ENCODE measurements around the gene NTPCR. TPM values are rescaled to one million over a fixed set of nuclear protein-coding genes. Genes with fewer than 3 reads are reported as not detected.
"Not testable (repeated sequence)": the region's sequence is repeated elsewhere in the genome, so short reads cannot be mapped to it uniquely, and the experiment has no call there.

NTPCR gene
- polyA plus RNA-seq, 3 donors = 56.2 to 74.5 (median 71.6) TPM

DNA sequence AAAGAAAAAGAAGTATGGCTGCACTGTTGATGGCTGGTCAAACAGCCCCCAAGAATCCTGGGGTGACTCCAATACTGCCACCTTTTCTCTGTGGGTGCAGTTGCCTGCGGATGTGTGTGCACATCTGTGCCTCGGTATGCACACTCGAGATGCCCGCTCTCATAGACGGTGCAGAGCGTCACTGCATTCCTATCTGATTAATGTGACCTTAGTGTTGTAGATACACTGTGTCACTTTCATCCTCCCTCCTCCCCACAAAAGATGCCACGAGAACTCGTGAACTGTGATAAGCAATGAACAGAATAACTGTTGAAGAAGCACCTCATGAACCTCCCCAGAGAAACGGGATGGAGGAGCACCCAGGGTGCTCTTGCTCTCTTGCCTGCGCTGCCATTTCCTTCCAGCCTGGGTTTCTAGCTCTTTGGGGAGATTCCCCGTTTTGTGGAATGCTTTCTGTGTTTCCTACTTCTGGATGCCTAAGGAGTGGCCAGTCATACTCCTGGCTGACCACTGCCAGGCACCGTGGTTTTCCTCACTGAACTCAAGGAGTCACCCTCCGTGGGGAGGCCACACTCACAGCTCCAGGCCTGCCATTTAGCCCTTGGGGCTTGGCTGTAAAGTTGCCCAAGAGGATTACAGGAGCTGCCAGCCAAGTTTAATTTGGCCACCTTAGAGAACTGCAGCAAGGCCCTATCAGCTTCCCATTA is 32.0 kb downstream of the NTPCR start:
- no peak for DNase-seq

DNA sequence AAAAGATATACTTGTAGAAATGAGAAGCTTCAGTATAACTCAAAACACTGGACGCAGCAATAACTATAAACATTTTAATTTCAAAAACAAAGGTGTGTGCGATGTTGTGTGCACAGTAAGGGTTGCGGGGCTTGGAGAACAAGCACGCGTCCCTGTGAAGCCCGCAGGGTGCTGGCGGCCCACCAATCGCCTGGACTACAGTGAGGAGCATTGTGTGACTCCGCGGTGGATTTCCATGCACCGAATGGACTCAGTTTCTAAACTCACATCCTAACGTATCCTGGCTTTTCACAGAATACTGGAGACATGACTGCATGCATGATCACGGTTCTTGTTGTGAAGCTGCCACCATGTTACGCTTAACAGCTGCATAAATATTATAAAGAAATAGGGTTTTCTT is 33.0 kb downstream of the NTPCR start:
- no peak for DNase-seq

DNA sequence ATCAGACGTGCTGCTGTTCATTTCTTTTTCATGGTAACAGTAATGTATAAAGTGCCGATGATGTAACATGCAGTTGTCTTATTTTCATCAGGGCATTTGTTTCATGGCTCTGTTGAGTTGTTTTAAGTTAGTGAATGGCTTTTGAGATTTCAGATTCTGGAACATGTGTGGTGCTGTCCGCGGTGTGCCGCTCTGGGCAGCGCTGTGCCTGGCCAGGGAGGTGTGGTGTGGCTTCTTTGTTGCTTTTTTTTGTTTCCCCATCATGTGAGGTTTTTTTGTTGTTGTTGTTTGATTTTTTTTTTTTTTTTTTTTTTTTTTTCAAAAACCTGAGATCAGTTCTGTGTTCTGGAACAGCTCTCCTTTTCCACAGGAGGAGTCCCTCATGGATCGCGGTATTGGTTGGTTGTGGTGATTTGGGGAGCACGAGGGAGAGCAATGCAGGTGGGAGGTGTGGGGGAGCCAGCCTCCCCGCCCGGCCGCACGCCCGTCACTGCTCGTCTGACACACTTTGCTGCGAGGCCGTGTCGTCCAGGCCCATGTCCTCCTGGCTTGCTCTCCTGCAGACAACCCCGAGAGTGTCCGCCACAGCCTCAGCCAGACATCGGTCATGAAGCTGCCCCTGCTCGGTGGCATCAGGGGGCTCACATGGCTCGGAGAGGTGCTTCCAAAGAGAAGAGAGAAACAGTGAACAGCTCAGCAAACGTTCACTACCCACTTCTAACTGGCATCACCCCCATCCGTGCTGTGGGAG is 33.6 kb downstream of the NTPCR start:
- no peak for DNase-seq

DNA sequence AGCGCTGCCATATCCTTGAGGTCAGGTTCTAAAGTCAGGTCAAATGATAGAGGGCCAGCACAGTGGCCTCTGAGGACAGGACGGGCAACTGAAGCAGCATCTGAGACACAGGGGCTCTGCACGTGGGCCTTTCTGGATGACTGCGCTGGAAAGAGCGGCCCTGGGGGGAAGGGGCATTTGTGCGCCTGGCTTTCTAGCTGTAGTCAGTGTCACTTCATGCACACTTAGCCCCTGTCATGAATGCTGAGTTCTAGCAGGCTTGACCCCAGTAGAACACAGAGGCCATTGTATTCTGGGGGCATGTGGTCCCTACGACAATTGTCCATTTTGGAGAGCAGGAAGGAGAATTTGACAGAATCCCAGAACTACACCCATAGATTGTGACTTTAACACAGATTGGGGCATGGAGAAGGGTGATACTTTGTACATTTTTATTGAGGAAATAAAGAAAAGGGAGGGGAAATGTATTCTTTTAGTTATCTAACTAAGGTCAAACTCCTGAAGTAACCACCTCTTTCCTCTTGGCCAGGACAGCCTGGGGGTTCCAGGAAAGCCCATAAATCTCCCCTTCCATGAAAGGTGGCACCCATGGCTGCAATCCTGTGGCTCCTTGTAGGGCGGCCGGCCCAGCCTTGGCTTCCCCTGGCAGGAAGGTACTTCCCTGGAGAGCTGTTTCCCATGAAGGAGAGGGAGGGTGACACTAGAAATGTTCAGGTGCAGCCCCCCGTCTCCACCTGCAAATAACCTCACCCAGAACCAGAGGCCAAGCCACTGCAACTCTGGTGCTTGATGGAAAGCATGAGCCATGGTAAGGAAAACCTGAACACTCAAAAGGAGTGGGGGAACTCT is 34.4 kb downstream of the NTPCR start:
- no peak for DNase-seq

DNA sequence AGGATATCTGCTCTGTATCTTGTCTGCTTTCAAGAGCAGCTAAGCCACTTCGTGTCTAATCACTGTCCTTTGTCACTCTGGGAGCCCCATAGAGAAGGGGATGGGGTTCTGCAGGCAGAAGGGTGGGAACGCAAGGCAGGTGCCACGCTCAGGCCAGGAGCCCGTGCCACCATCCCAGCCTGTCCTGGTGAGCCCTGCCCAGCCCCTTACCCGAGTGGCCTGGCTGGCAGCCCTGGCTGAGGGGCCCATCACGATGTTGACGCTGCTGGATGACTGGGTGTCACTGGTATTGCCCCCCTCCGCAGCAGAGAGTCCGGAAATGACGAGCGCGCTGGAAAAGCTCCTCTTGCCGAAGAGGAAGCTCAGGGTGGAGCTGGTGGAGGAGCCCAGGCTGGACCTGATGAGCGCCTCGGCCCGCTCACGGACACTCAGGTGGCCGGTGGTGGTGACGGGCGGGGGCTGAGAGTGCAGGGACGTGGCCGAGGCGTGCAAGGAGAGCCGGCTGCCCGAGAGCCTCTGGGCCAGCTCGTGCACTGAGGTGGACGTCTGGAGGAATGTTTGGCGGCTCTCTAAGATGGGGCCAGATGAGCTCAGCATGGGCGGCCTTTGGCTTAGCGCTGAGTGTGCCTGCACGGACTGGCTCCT is 35.6 kb downstream of the NTPCR start:
- DNase-seq = no peak

DNA sequence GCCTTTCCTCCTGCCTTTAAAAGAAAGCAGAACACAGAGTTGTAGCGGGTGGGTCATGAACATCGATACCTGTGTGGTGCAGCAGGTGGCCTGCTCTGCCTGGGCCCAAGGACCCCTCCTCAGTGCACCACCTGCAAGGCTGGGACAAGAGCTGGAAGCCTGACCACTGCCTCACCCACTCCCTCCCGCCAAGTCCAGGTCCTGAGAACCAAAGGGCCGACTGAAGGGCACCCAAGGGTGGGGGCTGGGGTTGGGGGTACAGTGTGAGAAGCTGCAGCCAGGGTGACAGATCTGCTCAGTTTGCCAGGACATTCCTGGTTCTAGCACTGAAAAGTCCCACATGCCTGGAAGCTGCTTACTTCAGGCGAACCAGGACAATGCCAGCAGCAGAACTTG is 36.1 kb downstream of the NTPCR start:
- DNase-seq = no peak

DNA sequence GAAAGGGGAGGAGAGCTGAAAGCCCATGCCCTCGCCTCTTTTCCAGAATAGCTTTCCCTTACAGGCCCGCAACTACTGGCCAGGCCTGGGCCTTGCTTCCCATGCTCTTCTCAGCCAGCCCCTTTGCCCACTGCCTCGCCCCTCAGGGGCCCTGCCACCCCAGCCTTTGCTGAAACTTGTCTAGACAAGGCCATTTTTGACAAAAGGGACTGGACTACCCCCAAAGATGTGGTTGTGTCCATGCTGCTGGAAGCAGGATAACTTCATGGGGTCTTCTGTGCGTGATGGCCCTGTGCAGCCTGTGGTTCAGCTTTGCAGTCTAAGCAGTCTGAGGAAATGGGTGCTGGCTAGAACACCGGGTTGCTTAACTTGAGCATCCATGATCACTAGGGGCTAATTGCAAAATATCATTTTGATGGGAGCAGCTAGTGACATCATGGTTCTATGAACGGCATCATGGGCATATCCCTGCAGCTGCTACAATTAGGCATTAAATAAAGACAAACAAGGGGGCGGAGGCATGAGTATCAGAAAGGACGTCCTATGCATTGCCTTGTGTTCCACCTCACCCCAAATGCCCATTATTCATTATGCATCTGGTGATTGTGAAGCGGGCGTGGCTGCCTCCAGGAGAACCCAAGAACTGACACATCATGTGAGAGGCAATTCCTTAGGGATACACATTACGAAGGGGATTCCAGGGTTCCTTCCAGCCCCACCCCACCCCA is 36.8 kb downstream of the NTPCR start:
- no peak for DNase-seq

DNA sequence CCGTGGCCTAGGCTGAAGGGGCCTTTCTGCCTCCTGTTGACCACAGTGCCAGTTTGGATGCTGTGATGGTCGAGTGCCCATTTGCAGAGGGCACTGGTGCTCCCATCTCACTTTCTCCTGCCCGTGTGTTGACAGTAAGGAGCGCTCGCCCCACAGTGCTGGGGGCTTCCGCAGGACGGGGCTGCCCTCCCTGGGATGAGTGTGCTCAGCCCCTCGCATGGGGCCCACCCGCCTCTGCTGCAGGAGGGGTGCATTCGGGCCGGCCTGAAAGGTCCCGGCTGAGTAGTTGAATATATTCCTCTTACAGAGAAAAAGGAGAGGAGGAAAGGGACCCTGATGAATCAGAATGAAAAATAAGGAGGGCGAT is 37.3 kb downstream of the NTPCR start:
- DNase-seq = no peak

DNA sequence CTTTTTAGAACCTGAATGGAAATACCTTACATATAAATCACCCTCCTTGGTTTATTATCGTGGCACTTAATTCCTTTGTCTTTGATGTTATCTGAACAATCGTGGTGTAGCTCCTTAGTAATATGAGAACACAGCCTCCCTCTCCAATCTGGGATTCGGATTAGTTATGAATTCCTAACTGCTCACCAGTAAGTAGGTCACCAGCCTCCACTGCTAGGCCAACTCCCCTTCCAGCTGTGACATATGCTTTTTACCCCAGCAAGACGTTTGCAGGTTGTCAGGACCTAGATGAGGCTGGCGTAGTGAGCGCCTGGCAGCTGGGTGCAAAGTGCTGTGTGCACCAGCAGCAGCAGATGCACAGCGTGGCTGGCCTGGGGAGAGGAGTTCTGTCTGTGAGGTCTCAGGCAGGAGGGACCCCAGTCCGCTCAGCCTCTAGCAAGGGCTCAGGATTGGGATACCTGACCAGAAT is 38.2 kb downstream of the NTPCR start:
- DNase-seq = no peak

DNA sequence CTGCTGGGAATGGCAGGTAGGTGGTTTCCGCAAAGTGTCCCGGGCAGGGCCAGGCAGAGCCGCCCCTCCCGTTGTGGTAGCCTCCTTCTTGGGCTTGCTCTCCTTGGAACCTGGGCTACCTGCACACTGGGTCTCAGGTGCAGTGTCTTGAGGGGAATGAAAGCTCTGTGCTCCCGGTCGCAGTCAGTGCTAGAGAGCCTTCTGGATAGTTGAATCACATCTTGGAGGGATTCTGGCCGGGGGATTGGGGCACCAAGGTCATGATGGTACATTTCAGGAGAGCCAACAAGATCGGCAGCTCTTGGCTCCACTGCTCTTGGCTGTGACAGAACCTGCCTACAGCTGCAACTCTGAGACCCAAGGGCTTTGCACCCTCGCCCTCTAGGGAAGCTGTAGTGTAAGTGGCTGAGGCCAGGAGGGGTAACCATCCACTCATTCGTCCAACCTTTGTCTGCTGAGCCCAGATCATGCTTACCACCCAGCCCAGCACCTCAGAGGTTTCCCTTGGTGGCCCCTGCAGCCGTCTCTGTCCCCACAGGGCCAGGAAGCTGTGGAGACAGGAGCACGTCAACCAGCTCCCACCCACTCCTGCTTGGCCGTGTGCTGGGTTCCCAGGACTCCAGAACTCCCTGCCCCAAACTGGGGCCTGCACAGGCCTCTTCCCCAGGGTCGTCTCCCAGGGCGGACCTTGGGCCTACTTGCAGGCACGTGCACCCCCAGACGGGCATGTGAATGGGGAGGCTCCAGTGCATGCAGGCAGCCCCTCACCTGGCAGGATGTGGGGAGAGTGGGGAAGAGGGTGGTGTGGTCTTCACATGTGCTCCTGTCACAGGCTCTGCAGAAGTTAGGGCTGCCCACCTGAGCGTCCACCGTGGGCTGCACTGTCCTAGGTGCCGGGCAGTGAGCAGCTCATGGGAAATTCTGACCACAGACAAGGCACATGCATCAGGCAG is 40.0 kb downstream of the NTPCR start:
- no peak for DNase-seq

DNA sequence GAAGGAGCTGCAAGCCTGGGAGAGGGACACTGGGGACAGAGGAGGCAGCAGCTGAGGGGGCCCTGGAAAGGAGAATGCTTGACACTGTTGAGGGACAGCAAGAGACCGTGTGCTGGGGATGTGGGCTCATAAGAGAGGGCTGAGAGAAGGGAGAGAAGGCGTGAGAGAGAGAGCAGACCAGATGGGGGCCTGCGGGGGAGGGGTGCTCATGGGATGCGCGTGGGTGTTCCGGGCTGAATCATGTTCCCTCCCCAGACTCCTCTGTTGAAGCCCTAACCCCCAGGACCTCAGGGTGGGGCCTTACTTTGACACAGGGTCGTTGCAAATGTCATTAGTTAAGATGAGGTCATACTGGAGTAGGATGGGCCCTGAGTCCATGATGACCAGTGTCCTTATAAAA is 40.8 kb downstream of the NTPCR start:
- no peak for DNase-seq

DNA sequence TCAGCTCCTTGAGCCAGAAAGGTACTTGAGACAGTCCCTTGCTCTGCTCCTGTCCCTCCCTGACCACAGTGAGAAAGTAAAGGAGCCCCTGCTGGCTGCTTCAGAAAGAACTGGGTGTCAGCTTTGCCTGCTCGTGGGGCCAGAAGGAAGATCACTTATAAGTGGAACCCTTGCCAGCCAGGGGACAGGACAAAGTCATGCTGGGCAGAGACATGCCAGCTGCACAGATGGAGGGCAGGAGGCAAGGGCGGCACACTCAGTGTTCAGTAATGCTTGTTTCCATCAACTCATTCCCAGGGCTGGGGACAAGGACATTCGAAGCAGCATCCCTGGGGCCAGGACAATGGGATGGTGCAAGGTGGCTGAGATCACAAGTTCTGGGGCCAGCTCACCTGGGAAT is 41.8 kb downstream of the NTPCR start:
- no peak for DNase-seq

DNA sequence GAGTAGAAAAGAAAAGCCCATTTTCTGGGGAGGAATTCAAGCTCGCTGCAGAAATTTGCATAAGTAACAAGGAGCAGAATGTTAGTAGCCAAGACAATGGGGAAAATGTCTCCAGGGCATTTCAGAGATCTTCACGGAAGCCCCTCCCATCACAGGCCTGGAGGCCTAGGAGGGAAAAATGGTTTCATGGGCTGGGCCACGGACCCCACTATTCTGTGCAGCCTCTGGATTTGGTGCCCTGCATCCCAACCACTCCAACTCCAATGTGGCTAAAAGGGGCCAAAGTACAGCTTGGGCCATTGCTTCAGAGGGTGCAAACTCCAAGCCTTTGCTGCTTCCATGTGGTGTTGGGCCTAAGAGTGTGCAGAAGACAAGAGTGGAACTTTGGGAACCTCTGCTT is 43.1 kb downstream of the NTPCR start:
- no peak for DNase-seq

DNA sequence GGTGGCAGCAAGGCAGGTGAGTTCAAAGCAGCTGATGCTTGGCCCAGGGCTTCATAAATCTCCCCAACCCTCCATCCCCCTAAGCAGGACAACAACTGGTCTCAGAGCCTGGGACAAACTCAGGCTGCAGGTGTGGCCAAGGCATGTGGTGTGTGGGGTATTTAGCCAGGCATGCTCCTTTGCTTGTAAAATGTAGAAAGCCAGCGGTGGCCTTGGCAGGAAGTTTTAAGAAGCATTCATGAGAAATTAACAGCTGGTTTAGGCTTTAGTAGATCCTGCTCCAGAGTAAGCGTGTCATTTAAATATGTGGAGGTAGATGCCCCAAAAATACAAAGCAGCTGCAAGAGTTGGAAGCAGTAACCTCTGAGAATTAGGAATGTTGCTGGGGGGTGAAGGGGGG is 44.8 kb downstream of the NTPCR start:
- no peak for DNase-seq

DNA sequence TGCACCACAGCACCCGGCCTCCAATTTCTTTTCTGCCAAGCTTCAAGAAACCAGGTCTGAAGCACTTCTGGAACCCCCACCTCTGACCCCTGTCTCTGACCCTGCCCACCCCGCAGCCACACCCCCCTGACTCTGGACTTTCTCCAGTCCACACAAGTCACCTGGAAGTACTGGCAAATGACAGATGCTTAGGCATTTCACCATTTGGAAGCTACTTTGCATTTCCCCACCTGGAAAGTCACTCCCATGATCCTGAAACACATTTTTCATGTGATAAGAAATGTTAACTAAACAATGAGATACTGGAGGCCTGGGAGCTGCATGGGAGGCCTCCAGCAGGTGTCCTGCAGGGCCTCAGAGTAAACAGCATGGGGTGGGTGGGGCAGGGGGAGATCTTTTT is 45.7 kb downstream of the NTPCR start:
- no peak for DNase-seq

DNA sequence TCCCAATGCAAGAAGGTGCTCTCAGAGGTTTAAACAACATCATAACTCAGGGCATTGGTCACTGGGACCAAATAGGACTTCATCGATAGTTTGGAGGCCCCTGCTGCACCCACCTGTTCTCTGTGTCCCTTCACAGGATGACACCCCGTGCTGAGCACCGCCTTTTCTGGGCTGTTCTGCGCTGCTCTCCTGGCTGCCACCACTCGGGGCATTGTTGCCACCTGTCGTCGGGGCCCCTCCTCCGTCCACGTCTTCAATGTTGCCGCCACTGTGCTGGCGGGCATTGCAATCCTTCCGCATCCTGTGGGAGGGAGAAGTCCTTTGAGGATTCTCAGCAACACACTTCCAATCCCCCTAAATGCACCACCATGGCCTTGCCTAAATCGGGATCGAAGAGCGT is 47.7 kb downstream of the NTPCR start:
- no peak for DNase-seq

DNA sequence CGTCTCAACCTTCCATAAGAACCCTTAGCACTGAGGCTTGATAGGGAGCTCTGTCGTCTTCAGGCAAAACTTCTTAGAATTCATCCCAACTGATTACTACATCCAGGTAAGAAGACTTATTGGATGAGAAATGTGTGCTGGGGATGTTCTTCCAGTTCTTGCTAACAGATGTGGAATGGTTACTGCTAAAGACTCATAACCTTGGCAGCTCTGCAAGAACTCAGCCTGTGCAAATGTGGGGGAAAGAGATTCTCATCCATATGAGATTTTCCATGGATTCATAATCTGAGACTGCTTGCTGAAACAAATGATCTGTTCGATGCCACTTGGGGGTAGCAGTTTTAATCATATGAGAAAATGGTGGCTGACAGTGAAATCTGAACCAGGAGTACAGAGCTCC is 48.2 kb downstream of the NTPCR start:
- DNase-seq = no peak

DNA sequence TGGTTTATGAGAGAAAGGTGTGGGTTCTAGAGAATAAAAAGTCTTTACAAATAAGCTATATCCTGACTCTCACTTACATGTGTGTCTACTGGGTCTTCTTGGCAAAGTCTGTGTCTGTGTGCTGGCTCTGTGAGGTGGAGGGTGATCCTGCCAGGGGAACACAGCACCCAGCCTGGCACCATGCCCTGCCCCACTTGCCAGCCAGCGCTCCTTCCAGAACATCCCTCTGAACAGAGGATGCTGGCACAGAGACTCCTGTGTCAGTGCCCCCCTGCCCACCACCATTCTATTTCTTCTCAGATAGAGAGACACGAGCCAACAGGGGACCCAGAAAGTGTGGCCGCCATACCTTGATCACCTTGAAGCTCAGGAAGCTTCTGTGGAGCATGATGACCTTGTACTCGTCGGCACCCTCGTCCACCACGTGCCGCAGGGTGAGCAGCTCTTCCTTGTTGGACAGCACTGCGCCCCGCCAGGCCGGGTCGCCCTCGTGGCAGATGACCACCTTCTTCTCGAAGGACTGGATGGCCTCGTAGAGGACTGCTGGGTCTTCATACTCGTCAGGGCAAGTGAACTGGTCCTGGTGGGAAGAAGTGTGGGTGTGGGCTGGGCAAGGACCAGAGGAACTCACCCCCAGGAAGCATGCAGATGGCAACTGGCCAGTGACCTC is 49.7 kb downstream of the NTPCR start:
- DNase-seq = no peak

DNA sequence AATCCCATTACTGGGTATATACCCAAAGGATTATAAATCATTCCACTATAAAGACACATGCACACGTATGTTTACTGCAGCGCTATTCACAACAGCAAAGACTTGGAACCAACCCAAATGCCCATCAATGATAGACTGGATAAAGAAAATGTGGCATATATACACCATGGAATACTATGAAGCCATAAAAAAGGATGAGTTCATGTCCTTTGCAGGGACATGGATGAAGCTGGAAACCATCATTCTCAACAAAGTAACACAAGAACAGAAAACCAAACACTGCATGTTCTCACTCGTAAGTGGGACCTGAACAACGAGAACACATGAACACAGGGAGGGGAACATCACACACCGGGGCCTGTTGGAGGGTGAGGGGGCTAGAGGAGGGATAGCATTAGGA is 53.2 kb downstream of the NTPCR start:
- DNase-seq = not testable (repeated sequence)

DNA sequence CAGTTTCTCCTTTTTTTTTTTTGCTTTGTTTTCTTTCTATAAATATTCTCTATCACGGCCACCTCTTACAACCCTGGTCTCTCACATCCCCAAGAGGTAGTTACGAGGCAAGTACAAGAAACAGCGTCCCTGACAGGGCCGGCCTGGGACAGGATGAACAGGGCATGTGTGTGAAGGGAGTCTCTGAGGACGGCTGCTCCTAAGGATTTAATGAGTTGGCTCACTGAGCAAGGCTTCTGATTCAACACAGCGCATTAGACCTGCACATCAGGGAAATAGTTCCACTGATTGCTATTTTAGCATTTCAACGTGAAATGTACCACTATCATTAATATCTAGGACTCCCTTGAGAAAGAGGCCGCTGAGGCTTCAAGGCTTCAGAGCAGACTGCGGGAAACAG is 54.0 kb downstream of the NTPCR start:
- no peak for DNase-seq

All from renal pelvis (tissue), 4 donors.